Neural cell (in vitro differentiated cells): ENCODE results near the gene HCLS1.

Source experiments
- EZH2 ChIP-seq: fragments of 200-600, 300-800 bp; shearing (Covaris generic), sonication (generic); IDR thresholded peaks from 2 replicates; pipeline ENCODE4 v1.6.1; 2014; ENCODE audit warnings: antibody characterized with exemption, low read length, borderline replicate concordance, mild to moderate bottlenecking; ENCODE audit not compliant: insufficient read depth, poor library complexity, severe bottlenecking
- SMC3 ChIP-seq: fragments of 450-650 bp; conservative IDR thresholded peaks from 2 replicates; pipeline ENCODE4 v1.6.1; 2014; ENCODE audit warnings: antibody characterized with exemption, mild to moderate bottlenecking, moderate library complexity; ENCODE audit not compliant: poor library complexity

GRCh38 chr3:121663171-121663847 lies 2.6 kb upstream of the HCLS1 start:
- TF ChIP-seq EZH2 (no peak), SMC3 (no peak)
